M059J (cell line): Measurements from ENCODE around the gene NRAP. TPM values are rescaled to one million over a fixed set of nuclear protein-coding genes. Genes with fewer than 3 reads are reported as not detected.

Source experiments
- DNase-seq: peaks from one replicate; pipeline ENCODE4 v3.0.0-alpha.2; 2012; ENCODE audit warnings: low read depth
- total RNA-seq: library from RNA; depleted of rRNA; stranded (reverse); fragments of >200 nt; shearing (Covaris generic); gene quantifications from 2 replicates; pipeline ENCODE4 v1.2.3, GENCODE V29; 2014

The NRAP gene
- total RNA-seq, 1 experiment from 2014 or later, result not detected

GRCh38 chr10:113643183-113643582 lies 20.7 kb downstream of the NRAP start:
- no peak for DNase-seq

GRCh38 chr10:113641702-113642101 lies 22.1 kb downstream of the NRAP start:
- DNase-seq, result no peak

DNA sequence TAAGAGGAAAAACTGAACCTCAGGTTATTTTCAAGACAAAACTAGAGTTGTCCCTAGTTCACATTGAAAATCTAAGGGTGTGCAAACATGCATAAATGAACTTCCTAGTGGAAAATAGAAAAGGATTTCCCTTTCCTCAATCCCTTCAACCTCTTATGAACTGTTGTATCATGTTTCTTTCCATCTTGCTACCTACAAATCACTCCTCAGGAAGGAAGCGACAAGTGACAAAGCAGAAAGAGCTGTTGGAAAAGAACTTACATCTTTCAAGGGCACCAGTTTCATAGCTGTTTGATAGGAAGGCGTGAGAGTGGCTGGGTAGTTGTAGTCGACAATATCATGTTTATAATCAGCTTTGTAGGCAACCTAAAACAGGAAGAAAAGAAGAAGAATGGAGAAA lies 23.9 kb downstream of the NRAP start:
- DNase-seq, result no peak

DNA sequence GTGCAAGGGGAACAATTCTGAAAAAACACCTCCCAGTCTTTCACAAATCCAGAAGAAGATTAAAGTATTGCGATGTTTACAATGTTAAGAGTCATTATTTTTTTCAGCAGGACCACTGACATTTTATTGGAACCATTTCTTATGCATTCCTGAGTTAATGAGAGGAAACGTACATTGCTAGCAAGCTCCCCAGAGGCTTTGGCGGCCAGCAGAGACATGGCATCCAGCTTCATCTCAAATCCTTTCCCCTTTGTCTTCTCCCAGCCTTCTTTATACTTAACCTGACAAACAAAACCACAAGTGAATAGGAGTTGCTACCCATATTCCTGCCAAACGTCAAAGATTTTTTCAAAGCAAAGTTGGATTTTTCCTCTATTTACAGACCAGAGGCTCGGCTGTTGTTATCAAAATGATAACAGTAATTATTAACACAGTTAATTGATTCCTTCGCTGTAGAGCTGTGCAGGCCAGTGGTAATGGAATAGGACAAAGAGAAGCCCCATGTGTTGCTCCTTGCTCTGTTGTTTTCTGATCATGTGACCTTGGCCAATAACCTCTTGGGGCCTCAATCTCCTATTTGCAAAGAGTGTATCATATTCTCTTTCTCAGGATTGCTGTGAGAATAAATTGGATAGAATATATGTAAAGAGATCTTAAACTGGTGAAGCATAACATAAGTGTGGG lies 32.0 kb downstream of the NRAP start:
- no peak for DNase-seq

DNA sequence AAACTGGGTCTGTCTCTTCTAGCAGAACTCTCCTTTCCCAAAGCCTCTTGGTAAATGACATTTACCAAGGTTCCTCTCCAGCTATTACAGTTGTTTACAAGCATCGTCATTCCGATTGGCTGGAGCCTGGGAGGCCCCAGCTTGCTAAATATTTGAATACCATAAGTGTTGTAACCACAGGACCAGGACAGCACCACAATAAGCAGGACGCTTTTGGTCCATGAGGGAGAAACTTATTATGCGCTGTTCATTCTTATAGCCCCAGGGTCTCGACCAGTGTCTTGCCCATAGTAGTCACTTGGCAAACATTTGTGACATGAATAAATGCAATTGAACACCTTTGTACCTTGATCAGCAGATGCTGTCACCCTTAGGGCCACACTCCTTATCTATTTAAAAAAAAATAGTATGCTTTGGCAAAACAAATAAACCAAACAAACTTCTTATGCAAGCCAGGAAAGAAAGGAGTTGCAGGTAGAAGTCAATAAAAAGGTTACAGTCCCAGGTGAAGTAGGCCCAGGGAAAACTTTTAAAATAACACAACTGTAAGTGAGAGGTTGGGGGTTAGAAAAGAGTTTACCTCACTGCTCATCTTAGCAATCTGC lies 32.8 kb downstream of the NRAP start:
- DNase-seq, result no peak

DNA sequence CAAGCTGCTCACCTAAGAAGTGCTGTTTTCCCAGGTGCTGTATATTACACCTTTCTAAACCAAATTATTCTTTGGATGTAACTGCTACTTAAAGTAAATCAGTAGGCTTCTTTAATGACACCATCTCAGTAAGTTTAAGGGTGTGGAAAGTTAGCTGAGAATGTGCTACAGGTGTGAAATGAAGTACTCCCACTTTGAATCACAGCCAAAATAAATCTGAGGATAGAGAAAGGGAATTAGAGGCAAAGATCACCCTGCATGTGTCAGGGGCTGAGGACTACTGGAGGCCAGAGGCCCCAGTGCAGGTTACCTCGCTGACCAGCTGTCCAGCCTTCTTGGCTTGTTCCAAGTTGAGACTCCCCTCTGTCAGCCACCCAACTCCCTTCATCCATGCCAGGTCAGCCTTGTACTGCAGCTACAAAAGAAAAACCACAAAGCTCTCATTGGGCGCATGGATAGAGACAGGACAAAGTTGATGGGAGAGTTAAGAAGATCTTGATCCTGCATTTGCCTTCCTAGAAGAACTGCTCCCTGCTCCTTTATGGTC lies 35.2 kb downstream of the NRAP start:
- no peak for DNase-seq

- no peak for DNase-seq
These were observed 36.0 kb downstream of the NRAP start for GRCh38 chr10:113627836-113628235.

GRCh38 chr10:113626809-113627355 lies 37.0 kb downstream of the NRAP start:
- DNase-seq, result no peak

GRCh38 chr10:113625461-113626186 lies 38.2 kb downstream of the NRAP start:
- DNase-seq, result no peak

GRCh38 chr10:113622831-113623230 lies 41.0 kb downstream of the NRAP start:
- DNase-seq, result no peak

- no peak for DNase-seq
These were observed 42.0 kb downstream of the NRAP start for GRCh38 chr10:113621799-113622198.

DNA sequence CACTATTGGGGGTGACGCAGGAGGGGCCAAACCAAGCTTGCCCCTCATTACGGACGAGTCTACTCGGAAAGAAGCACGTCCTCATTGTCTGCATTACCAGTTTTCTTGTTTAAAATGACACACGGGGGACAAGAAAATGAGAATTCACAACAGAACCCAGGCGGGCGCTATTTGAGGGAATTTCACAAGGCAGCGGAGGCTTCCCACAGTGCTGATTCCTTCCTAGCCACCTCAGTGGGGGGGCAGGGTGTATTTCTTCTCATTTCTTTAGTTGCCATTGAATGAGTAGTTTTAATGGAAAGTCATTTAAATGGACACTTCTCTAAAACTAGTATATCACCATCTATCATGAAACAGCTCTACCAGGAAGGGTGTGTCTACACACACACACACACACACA lies 42.9 kb downstream of the NRAP start:
- DNase-seq, result no peak

DNA sequence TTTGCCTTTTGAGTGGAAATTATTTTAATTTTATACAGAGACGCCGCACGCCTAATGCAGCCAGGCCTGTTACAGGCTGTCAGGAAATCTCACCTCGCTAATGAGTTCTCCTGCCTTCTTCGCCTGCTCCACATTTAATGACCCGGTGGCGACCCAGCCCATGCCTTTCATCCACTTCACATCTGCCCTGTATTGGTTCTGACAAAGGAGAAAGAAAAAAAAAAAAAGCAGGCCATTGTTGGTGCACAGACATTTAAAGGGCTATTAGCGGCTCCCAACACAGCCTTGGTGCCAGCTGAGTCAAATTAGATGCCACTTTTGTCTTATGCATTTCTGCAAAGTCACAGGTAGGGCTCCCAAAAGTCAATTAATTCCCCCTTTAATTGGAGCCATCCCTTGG lies 43.3 kb downstream of the NRAP start:
- DNase-seq, result no peak

DNA sequence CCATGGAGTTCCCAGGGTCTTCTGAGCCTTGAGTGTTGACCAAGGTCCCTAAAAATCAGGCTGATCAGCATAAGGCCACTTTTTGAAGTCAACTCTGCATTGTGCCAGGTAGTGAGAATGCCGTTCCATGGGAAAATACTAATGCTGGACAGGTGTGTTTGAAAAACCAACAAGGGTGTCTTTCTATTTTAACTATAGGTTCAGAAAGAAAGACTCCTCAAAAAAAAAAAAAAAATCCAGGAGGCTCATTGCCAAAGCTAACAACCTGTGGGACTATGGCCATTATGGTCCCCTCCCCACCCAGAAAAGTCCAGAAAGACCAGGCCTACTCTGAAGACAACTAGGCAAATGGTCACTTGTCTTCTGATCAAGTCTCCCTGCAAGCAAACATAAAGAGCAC lies 44.4 kb downstream of the NRAP start:
- no peak for DNase-seq

DNA sequence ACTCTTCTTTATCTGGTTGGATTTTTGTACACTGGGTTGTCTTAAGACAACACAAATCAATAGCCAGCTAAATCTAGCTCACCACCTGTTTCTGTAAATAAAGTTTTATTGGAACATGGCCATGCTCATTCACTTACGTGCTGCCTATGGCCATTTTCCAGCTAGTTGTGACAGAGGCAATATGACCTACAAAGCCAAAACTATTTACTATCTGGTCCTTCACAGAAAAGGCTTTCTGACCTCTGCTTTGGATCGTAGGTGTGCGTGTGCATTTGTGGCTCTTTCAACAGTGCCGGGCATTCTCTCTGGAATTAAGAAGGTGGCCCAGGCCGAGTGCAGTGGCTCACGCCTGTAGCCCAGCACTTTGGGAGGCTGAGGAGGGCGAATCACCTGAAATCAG lies 45.5 kb downstream of the NRAP start:
- no peak for DNase-seq

GRCh38 chr10:113617086-113617485 lies 46.8 kb downstream of the NRAP start:
- no peak for DNase-seq

DNA sequence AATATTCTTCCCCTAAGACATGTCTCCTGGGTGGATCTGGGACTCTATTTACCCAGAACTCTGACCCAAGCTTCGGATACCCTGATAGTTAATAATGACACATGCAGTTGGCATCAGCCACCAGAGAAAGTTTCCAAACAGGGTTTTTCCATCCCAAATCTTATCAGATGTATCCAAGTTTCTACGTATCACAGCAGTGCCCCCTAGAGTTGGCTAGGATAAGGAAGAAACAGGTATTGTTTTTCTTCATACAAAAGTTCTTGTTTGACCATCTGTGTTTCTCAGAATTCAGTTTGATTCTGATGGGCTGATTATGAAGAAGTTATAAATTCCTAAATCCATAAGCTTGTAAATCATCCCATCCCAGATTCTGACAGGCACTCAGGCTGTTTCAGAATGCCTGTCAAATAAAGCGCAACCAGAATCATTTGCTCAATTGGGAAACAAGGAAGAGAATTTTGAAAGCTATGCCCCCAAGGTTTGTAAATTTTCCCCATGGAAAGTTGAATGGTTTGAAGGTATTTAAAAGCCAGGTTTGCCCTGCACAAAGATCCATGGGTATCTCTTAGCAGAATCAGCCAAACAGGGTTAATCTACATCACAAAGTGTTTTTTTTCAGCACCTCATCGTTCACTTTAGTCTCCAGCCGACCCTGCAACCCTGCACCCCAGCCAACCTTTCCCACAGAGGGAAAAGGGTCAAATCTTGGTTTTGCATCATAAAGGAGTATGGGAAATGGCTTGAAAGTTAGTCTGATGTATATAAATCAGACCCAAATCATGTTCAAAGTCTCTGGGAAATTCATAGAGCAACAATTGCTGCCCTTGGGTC lies 47.4 kb downstream of the NRAP start:
- peak; percentile 18 for DNase-seq

- no peak for DNase-seq
These were observed 49.7 kb downstream of the NRAP start for GRCh38 chr10:113613977-113614690.

DNA sequence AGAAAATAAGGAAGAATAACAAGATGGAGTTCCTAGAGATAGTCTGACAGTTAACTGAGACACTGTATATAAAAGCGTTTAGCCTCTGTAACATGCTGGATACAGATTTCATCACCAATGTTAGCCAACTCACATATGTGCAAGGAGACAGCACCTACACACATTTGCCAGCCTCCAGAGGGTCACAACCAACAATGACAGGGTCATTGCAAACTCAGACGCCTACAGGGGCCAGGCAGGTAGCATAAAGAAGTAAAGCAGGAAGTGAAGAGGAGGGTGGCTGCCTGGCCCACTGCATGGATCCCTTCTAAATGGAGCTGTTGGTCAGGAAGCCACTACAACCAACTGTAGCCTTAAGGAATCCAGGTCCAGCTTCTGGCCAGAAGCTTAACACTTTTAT lies 50.4 kb downstream of the NRAP start:
- DNase-seq, result no peak

- no peak for DNase-seq
These were observed 51.7 kb downstream of the NRAP start for GRCh38 chr10:113612154-113612553.
